IPS-NIHi11 (cell line): ENCODE results near the gene VWA3B.

Source experiments
- DNase-seq: peaks from one replicate; pipeline ENCODE4 v3.0.0; 2012; ENCODE audit warnings: mixed read lengths, low spot score

The VWA3B gene

GRCh38 chr2:98177286-98177685 is 90.3 kb downstream of the VWA3B start:
- DNase-seq: no peak

- no peak for DNase-seq
Measured at GRCh38 chr2:98177986-98178385, 91.0 kb downstream of the VWA3B start.

DNA sequence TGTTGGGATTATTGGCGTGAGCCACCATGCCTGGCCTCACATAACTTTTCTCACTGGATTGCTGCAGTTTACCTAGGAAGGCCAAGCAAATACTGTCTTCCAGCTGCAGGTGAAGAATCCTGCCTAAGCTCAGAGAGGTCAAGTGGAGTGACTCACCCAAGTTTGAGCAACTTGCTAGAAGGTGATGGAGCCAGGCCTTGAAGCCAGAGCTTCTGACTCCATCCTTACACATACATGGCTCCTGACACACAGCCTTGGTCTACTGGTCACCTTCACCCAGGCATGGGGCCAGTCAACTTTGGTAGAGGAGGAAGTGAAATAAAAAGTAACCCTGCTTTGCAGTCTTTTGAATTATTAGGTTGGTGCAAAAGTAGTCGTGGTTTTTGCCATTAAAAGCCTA is 93.5 kb downstream of the VWA3B start:
- no peak for DNase-seq

GRCh38 chr2:98181346-98181745 is 94.4 kb downstream of the VWA3B start:
- no peak for DNase-seq

- DNase-seq: no peak
Measured at GRCh38 chr2:98185801-98186200, 98.8 kb downstream of the VWA3B start.

DNA sequence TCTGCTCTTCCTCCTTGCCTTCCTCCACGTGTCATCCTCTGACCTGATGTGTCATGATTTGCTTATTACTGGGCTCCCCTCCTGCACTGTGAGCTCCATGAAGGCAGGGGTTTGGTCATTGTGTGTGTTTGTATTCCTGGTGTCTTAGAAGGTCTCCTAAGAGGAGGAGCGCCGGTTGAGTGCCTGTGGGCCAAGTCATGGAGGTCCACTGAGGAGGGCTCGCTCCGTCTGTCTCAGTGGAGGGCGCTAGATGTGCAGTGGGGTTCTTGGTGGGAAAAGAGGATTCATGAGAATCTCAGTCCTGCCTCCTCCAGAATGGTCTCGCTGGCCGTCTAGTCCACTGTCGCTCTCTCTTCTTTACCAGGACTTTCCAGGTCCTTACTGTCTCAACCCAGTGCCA is 100.2 kb downstream of the VWA3B start:
- DNase-seq: no peak

GRCh38 chr2:98188351-98189046 is 101.5 kb downstream of the VWA3B start:
- DNase-seq: no peak

DNA sequence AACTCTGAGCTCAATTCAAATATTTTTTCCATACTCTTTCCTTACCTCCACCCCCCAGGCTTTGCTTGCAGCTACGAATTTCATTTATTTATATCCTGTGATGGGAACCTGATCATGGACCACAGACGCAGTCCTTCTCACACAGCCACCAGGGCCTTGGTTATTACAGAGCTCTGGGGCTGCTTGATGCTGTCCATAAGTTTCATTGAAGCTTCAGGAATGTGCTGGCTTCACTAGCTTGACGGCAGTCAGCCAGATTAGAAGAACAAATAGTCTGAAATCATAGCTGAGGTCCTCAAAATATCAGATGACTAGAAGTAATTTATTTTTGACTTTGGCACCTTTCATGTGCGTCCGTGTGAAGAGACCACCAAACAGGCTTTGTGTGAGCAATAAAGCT is 104.9 kb downstream of the VWA3B start:
- DNase-seq: no peak

DNA sequence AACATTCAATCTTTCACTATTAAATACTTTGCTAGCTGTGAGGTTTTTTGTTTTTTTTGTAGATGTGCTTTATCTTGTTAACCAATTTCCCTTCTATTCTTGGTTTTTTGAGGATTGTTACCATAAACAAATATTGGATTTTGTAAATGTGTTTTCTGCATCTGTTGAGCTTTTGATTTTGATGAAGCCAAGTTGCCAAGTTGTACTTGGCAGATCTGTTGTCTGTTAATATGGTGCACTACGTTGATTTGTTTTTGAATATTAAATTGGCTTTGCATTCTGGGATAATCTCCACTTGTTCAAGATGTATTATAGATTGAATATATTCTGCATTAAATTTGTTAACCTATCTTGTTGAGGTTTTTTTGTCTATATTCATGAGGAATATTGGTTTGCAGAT is 114.6 kb downstream of the VWA3B start:
- DNase-seq: no peak

DNA sequence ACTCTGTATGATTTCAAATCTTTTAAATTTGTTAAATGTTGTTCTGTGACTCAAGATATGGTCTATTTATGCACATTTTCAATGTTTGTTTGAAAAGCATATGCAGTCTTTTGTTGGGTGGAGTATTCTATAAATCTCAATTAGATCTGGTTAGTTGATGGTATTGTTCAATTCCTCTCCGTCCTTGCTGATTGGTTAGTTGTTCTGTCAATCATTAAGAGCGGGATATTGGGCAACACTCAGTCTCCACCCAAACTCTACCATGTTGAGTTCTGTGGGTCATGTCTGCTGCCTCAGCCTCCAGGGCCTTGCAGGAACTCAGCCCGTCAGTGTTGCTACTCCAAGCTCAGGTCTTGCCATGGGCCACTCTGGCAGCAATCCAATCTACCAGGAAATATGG is 118.9 kb downstream of the VWA3B start:
- no peak for DNase-seq

DNA sequence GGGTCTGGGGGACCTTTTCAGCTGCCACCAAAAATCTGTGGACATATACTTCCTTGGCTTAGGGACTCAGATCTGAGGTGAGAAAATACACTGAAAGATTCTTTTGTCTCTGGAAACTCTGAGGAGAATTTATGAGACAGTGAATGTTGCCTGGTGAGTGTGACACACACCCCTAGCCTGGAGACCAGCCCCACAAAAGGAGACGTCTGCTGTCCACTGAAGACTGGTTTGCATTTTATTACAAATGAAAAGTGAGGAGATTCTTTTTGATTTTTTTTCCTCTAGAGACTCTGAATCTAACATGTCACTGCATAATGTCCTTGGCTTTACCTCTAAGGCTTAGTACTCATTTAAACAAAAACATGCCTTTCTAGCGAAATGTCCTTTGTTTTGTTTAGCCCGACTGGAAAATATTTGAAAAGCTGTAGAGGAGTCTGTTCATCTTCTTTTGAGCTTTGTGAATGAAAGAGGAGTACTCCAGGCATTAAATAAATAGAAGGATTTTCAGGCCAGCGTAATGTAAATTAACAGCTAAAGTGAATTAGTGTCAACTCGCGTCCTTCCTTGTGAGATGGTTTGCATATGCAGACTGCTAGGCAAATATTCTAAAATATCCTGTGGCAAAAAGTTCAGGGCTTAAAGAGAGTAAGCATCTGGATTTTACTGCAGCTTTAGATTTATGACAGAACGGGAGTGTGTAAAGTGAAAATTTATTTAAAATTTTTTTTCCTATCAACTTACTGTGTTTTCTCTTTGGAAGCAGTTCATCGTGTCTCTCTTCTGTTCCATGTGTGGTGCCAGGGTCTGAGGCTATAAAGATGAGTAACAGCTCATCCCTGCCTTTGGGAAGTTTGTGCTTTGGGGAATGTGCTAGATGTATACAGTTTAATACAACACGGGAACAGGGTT is 125.4 kb downstream of the VWA3B start:
- no peak for DNase-seq

DNA sequence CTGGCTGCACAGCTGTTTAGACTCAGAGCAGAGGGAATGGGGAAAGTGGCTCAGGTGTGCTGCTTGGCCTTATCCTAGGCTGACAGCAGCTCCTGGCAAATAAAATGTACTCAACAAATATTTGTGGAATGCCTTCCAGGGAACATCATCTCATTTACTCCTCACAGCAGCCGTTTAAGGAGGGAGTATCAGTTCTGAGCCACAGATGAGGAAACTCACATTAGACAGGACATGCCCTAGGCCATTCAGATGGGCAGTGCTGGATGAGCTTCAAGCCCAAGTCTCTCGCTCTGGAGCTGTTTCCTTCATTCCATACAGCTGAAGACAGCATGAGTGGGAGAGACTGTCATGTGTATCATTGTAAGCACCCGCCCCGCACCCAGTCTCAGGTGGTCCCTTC is 129.6 kb downstream of the VWA3B start:
- DNase-seq: no peak

DNA sequence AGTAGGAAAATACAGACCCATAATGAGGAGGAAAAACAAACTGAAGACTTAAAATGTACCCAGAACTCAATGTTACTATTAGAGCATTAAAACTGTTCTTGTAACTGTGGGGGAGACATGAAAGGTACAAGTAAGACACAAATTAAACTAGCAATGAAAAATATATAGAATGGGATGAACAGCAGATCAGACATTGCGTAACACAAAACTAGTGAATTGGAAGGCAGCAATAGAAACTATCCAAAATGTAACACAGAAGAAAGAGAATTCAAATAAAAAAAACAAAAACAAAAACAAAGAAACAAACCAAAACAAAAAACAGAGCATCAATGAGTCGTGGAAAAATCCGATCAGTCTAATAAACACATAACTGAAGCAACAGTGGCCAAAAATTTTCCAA is 132.2 kb downstream of the VWA3B start:
- DNase-seq: no peak

- no peak for DNase-seq
Measured at GRCh38 chr2:98233941-98234340, 147.0 kb downstream of the VWA3B start.

DNA sequence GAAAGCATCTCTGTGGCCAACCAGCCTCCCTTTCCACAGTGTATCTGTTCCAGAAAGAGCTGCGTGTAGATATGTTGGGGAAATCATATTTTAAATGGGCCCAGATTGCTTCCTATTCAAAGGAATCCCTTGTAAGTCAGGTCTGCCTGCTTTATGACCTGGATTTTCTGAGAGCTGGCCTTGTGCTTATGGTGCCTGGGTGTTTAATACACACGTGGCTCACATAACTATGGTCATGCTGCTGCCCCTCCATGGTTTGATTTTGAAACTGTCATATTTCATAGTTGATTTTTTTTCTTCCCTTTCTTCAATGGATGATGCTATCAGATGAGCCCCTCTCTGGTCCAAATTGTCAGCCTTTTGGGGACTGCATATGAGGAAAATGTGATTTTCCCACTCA is 147.8 kb downstream of the VWA3B start:
- DNase-seq: no peak

DNA sequence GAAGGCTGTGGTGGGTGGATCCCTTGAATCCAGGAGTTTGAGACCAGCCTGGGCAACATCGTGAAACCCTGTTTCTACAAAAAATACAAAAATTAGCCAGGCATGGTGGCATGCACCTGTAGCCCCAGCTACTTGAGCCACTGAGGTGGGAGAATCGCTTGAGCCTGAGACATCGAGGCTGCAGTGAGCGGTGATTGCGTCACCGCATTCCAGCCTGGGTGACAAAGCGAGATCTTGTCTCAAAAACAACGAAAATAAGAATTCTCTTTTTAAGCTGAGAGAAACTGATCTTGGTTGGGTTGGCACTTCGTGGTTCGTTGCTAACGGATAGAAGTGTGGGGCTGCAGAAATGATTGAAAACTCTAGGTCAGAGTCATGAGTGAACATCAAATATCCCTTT is 150.0 kb downstream of the VWA3B start:
- no peak for DNase-seq

DNA sequence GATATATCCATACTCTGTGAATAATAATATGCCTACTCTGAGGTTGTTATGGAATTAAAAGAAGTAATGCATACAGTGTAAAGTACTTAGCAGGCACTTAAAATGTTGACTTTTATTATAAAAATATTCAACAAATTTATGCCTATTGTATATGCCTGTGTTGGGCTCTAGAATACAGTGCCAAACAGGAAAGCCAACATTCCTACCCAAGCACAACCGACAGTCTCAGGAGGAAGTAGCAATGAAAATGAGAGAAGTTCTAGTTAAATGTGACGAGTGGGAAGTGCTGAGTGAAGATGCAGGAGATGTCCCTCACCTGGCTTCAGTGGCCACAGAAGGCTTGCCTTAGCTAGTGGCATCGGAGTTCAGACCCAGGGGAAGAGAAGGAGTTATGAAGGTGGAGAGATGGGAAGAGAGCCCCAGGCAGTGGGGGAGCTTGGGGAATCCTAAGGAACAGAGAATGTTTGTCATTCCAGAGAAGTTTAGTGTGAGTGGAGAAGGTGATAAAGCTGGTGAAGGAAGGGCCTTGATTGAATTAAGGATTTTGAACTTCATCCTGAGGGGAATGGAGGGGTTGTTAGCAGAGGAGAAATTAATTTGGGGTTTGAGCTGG is 153.9 kb downstream of the VWA3B start:
- no peak for DNase-seq

- no peak for DNase-seq
Measured at GRCh38 chr2:98241592-98241991, 154.6 kb downstream of the VWA3B start.

DNA sequence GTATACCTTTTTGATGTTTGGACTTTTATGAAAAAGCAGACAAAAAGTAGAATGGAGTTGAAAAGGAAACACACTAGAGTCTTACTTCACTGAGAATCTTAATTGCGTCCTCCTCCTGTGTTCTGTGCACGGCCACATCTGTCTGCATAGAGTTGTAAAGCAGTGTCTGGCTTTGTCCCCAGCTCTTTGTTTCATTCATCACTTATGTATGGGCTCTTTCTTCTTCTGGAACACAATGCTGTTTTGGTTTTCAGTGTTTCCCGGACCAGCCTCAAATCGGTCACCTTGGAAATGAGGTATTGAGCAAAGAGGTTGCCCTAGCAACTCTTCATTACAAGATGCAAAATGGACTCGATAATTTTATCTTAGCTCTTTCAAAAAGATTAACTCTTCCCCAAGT is 155.0 kb downstream of the VWA3B start:
- DNase-seq: no peak

GRCh38 chr2:98245491-98245890 is 158.5 kb downstream of the VWA3B start:
- DNase-seq: no peak

- no peak for DNase-seq
Measured at GRCh38 chr2:98247383-98247782, 160.4 kb downstream of the VWA3B start.

- DNase-seq: no peak
Measured at GRCh38 chr2:98252038-98252773, 165.2 kb downstream of the VWA3B start.
